NCI-H2171 (cell line): ENCODE data around the gene USP30.

Experiments
- DNase-seq: peaks from one replicate; lab custom pipeline; 2025; lab: John Stamatoyannopoulos, UW

The USP30 gene

GRCh38 chr12:109127533-109128242, 75.3 kb downstream of the USP30 start:
- DNase-seq, result no peak

GRCh38 chr12:109130297-109131153, 78.1 kb downstream of the USP30 start:
- no peak for DNase-seq

DNA sequence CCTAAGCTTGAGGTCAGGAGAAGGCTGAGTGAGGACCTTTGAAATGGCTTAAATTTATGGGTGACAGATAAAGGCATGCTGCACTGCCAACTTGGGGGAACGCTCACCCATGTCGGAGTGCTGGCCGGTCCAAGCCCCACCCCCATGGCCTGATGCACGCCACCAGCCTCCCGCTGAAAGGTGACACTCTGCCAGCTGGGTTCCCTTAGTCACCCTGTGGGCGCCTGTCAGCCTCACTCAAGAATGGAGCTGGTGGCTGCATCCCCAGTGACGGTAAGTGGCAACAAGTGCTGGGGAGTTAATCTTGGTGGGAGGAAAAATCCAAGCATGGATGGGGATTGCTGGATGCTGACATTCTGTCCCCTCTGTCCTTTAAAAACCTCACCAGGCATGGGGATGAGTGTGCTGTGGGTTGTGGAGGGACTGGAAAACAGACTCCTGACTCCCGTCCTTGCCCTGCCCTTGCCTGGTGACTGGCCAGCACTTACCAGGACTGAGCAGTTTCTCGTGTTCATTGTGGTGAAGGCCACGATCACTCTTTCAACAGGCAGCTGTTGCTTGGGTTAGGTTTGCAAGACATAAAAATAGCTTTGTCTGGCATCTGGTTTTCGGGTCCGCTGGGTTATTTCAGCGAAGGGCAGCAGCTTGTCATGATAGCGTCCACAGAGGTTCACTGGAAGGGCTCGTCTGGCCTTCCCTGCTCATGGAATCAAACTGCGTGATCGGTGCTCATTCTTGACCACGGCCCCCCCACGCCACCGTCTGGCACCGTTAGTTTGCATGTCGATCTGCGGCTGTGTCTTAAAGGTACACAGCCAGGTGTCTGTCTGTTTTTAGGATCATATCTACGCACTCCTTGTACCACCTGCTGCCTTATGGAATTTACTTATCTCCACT, 79.0 kb downstream of the USP30 start:
- no peak for DNase-seq

GRCh38 chr12:109134186-109134917, 82.0 kb downstream of the USP30 start:
- DNase-seq, result no peak

DNA sequence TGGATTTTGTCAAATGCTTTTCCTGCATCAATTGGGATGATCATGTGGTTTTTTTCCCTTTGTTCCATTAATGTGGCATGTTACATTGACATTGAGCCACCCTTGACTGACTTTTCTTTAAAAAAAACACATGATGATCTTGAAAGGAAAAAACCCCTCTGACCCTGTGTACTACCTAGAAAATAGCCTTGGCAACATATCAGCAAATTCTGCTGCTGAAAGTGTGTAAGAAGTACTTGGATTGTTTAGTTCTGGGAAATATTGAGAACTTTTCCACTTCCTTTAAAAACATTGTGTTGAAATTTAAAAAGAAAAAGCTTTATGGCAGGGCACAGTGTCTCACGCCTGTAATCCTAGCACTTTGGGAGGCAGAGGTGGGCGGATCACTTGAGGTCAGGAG, 84.7 kb downstream of the USP30 start:
- DNase-seq, result no peak
